HG02571 (cell line): ENCODE measurements around the gene COX7A1.
"Not testable (repeated sequence)": the region's sequence is repeated elsewhere in the genome, so short reads cannot be mapped to it uniquely, and the experiment has no call there.

ENCODE experiments used
- ATAC-seq: cut with Tn5 transposase; IDR thresholded peaks from one replicate; pipeline ENCODE4 v1.9.1; 2021; ENCODE audit warnings: mild to moderate bottlenecking, moderate library complexity; ENCODE audit not compliant: unreplicated experiment

COX7A1 gene

DNA sequence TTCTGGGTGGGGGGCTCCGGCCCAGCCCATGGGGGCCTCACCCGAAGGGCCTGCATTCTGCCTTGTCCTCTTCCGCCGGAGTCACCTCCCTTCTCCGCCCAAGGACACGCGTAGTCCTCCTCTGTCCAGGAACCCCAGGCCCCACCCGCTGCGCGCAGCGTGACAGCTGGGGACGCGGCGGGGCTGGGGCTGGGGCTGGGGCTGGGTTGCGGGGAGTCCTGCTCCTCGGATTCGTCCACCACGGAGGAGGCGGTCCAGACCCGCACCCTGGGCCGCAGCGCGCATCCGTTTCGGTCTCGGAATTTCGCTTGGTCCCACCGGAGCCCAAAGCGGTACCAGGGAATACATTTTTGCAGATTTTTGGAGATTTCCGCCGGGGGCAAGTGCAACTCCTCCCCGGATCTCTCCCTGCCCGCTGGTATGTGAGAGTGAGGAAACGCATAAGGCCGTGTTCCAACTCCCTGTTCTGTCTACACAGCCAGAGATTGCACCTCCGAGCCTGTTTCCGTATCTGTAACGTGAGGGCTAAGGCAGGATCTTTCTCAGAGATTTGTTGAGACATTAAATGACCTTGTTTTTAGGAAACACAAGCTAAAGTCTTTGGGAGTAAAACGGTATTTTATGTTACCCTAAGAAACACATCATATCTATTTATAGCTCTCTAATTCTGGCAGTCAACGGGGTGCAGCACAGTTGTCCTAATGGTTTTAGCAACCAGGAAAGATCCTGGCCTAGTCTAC lies at the start of gene COX7A1:
COX7A1 (minus strand) TSS at position 96 of the 740 bp plus-strand sequence; CDS start at position 56, 40 bp downstream.
- ATAC-seq, result no peak

GRCh38 chr19:36201684-36202083 lies 49.4 kb upstream of the COX7A1 start:
- no peak for ATAC-seq

DNA sequence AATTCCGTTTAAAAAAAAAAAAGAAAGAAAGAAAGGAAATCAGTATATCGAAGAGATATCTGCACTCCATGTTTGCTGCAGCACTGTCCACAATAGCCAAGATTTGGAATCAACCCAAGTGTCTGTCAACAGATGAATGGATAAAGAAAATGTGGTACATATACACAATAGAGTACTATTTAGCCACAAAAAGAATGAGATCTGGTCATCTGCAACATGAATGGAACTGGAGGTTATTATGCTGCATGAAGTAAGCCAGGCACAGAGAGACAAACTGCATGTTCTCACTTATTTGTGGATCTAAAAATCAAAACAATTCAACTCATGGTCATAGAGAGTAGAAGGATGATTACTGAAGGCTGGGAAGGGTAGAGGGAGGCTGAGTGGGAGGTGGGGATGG lies 45.9 kb upstream of the COX7A1 start:
- ATAC-seq, result no peak

GRCh38 chr19:36196249-36196648 lies 44.0 kb upstream of the COX7A1 start:
- ATAC-seq, result no peak

DNA sequence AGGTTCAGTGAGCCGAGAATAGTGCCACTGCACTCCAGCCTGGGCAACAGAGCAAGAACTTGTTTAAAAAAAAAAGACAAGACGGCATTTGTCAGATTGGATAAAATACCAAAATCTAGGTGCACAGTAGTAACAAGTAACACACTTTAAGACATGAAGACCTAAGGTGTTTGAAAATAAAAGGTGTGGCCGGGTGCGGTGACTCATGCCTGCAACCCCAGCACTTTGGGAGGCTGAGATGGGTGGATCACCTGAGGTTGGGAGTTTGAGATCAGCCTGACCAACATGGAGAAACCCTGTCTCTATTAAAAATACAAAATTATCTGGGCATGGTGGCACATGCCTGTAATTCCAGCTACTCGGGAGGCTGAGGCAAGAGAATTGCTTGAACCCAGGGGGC lies 34.5 kb upstream of the COX7A1 start:
- not testable (repeated sequence) for ATAC-seq

- ATAC-seq, result no peak
Observed at GRCh38 chr19:36183245-36183628, 31.0 kb upstream of the COX7A1 start.

DNA sequence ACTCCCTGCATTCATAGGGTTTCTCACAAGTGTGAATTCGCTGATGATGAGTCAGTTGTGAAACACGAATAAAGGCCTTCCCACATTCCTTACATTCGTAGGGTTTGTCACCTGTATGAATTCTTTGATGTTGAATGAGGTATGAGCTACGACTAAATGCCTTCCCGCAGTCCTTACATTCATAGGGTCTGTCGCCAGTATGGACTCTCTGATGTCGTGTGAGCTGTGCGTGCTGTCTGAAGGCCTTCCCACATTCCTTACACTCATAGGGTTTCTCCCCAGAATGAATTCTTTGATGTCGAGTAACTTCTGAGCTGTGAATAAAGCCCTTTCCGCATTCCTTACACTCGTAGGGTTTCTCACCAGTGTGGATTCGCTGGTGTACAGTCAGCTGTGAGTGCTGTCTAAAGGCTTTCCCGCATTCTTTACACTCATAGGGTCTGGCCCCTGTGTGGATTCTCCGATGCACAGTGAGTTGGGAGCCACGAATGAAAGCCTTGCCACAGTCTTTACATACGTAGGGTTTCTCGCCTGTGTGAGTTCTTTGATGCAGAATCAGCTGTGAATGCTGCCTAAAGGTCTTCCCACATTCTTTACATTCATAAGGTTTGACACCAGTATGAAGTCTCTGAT lies 30.5 kb upstream of the COX7A1 start:
- no peak for ATAC-seq

DNA sequence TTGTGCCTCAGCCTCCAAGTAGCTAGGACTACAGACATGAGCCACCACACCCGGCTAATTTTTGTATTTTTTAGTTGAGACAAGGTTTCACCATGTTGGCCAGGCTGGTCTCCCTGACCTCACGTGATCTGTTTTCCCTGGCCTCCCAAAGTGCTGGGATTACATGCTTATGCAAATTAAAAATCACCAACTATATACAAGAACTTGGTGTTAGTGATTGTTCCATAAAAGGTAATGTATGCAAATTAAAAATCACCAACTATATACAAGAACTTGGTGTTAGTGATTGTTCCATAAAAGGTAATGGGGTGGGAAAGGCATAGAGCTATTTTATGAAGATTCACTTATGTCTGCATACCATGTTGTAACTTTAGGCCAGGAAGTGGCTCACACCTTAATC lies 26.8 kb upstream of the COX7A1 start:
- not testable (repeated sequence) for ATAC-seq

DNA sequence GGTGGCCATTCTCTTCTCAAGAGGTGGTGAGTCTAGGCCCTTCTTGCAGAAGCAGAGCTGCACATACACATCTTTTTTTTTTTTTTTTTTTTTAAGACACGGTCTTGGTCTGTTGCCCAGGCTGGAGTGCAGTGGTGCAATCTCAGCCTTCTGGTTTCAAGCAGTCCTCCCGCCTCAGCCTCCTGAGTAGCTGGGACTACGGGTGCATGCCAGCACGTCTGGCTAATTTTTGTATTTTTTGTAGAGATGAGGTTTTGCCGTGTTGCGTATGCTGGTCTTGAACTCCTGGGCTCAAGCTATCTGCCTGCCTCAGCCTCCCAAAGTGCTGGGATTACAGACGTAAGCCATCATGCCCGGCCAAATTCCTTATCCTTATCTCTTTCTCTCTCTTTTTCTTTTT lies 21.6 kb upstream of the COX7A1 start:
- not testable (repeated sequence) for ATAC-seq

GRCh38 chr19:36172852-36173251 lies 20.6 kb upstream of the COX7A1 start:
- ATAC-seq, result no peak

GRCh38 chr19:36169084-36169760 lies 17.0 kb upstream of the COX7A1 start:
- ATAC-seq, result no peak

DNA sequence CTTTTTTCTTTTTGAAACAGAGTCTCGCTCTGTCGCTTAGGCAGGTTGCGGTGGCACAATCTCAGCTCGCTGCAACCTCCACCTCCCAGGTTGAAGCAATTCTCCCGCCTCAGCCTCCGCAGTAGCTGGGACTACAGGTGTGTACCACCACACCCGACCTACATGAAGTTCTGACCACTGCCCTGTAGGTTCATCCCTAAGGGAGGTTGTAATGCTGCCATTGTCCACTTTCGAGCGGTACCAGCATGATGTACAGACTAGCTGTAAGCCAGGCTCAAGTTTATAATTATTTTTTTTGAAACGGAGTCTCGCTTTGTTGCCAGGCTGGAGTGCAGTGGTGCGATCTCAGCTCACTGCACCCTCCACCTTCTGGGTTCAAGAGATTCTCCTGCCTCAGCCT lies 11.6 kb upstream of the COX7A1 start:
- no peak for ATAC-seq

DNA sequence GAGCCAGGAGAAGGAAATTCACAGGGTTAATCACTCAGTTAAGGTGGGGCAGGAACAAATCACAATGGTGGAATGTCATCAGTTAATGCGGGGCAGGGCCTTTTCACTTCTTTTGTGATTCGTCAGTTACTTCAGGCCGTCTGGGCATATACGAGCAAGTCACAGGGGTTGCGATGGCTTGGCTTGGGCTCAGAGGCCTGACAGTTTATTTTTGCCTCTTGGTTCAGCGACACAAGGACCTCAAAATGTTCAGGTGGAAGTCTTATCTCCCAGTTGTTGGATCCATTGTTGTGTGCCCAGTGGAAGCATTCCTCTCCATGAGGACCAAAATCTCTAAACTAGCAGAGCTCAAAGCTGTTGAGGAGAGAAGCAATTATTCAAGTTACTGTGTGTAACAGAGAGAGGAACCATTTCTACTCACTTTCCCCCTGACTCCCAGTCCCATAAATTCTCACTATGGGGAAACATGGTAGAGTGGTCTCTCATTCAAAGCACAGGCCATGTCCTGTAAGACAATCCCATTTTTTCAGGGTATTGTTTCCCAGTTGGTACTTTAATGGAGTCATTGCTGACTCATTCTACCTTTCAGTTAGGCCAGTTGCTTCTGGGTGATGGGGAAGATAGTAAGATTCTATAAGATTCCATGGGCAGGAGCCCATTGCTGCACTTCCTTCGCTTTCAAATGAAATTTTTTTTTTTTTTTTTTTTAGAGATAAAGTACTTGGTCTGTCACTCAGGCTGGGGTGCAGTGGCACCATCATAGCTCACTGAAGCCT lies 8.8 kb upstream of the COX7A1 start:
- ATAC-seq, result no peak

- no peak for ATAC-seq
Observed at GRCh38 chr19:36153126-36153525, 879 bp upstream of the COX7A1 start.

DNA sequence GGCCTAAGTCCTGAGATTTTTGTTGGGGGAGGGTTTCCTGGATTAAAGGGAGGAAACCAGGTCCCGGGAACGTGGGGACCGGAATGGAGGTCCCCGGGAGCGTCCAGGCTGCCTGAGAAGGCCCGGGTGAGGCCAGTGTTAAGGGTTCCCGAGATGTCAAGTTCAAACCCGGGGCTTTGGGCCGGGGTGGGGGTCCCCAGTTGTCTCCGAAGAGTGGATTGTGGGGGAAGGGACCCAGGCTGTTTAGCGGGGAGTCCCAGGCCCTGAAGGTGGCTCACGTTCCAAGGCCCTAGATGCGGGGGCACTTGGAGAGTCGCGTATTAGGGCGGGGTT lies 262 bp downstream of the COX7A1 start:
- ATAC-seq, result no peak

DNA sequence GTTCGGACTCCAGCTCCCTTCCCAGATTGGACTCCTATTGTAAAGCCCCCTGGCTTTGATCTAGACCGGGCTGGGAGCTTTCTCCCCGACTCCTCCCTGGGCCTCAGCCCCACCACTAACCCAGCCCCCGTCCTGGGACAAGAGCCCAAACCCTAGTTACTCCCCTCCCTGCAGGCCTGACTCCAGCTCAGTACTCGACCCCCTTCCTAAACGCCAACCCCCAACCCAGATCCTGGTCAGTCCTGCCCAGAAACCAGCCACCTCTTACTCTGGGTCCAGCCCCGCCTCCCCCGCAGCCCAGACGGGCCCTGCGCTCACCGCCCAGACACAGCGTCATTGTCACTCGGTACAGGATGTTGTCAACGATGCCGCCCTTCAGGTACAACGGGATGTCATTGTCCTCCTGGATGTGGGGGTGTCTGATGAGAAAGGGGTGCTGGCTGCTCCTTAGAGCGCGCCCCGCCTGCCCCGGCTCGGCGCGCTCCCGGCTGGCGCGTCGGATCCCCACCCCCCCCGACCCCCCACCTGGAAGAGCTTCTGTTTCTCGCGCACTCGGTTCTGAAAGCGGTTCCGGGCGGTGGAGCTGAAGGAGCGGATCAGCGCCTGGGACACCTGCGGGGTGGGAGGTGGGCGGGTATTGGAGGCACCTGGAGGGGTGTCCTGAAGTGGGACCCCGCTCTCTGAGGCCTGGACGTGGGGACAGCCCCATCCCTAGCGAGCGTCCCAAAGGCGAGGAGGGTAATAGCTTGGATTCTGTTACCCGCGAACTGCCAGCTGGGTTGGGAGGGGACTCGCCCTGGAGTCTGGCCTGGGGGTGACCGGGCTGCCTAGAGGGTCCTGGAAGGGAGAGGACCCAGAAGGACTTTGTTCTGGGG lies 866 bp downstream of the COX7A1 start:
- ATAC-seq, result no peak

DNA sequence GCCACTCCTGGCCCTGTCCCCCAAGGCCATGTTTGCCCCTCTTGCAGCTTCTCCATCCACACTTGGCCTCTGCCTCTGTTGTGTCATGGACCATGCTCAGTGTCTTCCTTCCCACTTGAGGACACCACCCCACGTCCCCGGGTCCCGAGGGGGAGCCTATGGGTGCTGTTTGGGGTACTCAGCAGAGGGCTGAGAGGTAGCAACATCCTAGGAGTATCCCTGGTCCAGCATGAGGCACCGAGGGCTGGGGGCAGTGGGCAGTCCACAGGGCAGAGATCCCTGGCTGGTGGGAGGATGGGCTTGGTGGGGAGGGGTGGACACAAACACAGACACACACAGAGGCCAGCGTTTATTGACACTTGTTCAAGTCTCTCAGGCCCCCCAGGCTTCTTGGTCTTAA lies 1.7 kb downstream of the COX7A1 start:
- ATAC-seq, result no peak

- ATAC-seq, result no peak
Observed at GRCh38 chr19:36149673-36150406, 2.4 kb downstream of the COX7A1 start.

DNA sequence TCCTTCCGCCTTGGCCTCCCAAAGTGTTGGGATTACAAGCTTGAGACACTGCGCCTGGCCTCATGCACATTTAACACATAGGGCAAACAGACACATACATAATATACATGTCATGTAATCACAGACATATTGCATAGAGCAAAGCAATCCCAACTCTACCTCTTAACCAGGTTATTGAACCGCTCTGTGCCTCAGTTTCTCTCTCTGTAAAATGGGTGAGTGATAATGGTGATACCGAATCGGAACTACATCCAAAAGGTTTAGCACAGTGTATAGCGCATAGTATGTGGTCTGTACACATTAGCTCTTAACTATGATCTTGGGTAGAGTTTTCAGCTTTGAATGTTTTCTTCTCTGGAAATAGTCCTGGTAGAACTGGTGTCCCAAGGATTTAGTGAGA lies 7.6 kb downstream of the COX7A1 start:
- no peak for ATAC-seq

- ATAC-seq, result no peak
Observed at GRCh38 chr19:36142496-36142895, 9.8 kb downstream of the COX7A1 start.
